ENCODE measurements around the gene ACAP3.

Gene ACAP3

GRCh38 chr1:1268284-1268682 lies 39.4 kb downstream of the ACAP3 start:
- no peaks in the 10 kb centered on the region for H3K9me2 ChIP-seq (replicated peaks; ENCODE audit: low read depth, low read length)
- H3K9me3 ChIP-seq (ENCODE audit: insufficient read depth, low read depth, low read length): no peaks in the 10 kb centered on the region
- peaks cover 2% of the 10 kb centered on the region; the same call in 1 of the 2 replicates for H3K36me3 ChIP-seq (ENCODE audit: insufficient read depth, low read length)
- TF ChIP-seq, protein P1, sequence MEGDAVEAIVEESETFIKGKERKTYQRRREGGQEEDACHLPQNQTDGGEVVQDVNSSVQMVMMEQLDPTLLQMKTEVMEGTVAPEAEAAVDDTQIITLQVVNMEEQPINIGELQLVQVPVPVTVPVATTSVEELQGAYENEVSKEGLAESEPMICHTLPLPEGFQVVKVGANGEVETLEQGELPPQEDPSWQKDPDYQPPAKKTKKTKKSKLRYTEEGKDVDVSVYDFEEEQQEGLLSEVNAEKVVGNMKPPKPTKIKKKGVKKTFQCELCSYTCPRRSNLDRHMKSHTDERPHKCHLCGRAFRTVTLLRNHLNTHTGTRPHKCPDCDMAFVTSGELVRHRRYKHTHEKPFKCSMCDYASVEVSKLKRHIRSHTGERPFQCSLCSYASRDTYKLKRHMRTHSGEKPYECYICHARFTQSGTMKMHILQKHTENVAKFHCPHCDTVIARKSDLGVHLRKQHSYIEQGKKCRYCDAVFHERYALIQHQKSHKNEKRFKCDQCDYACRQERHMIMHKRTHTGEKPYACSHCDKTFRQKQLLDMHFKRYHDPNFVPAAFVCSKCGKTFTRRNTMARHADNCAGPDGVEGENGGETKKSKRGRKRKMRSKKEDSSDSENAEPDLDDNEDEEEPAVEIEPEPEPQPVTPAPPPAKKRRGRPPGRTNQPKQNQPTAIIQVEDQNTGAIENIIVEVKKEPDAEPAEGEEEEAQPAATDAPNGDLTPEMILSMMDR (conservative IDR thresholded peaks at IDR 0.05; ENCODE audit: low read length): no peak
- no peak for TF ChIP-seq EZH2phosphoT487 (IDR thresholded peaks at IDR 0.05; ENCODE audit: borderline replicate concordance)
- peaks cover 24% of the 10 kb centered on the region for H3K4me1 ChIP-seq (ENCODE audit: insufficient read depth, low read length, poor library complexity, severe bottlenecking)
- H2AFZ ChIP-seq (ENCODE audit: low read length): no peak overlapping the region
- no peaks in the 10 kb centered on the region for H3F3A ChIP-seq (ENCODE audit: low read depth)
- peaks cover 54% of the 10 kb centered on the region for H4K20me1 ChIP-seq (ENCODE audit: insufficient read depth, low read length, poor library complexity, severe bottlenecking)
- peaks cover 62% of the 10 kb centered on the region for H3K79me2 ChIP-seq (ENCODE audit: insufficient read depth, low read length)
- H3K27me3 ChIP-seq (ENCODE audit: insufficient read depth, low read length, poor library complexity, severe bottlenecking): no peaks in the 10 kb centered on the region
- no peak overlapping the region for H3K4me3 ChIP-seq (ENCODE audit: low read length, poor library complexity, severe bottlenecking)
- no peak overlapping the region for H3K9ac ChIP-seq (ENCODE audit: low read depth, low read length, poor library complexity, severe bottlenecking)
- no peak overlapping the region for H3K4me2 ChIP-seq (ENCODE audit: low read depth, low read length, poor library complexity, severe bottlenecking)

GRCh38 chr1:1267488-1268283 lies 40.0 kb downstream of the ACAP3 start:
- Histone ChIP-seq H3K9ac (ENCODE audit: low read depth, low read length, poor library complexity, severe bottlenecking) (no peak overlapping the region), H3K9me3 (ENCODE audit: insufficient read depth, low read depth, low read length) (no peaks in the 10 kb centered on the region), H3K9me2 (replicated peaks; ENCODE audit: low read depth, low read length) (no peaks in the 10 kb centered on the region), H3K4me3 (ENCODE audit: low read length, poor library complexity, severe bottlenecking) (no peak overlapping the region), H3K4me2 (ENCODE audit: low read depth, low read length, poor library complexity, severe bottlenecking) (no peak overlapping the region), H3K27me3 (ENCODE audit: insufficient read depth, low read length, poor library complexity, severe bottlenecking) (no peaks in the 10 kb centered on the region), H3K36me3 (ENCODE audit: insufficient read depth, low read length) (peaks cover 7% of the 10 kb centered on the region; the same call in 1 of the 2 replicates), H3K4me1 (ENCODE audit: insufficient read depth, low read length, poor library complexity, severe bottlenecking) (peaks cover 22% of the 10 kb centered on the region), H2AFZ (ENCODE audit: low read length) (no peak overlapping the region), H3F3A (ENCODE audit: low read depth) (no peaks in the 10 kb centered on the region), H4K20me1 (ENCODE audit: insufficient read depth, low read length, poor library complexity, severe bottlenecking) (peaks cover 48% of the 10 kb centered on the region), H3K79me2 (ENCODE audit: insufficient read depth, low read length) (peaks cover 56% of the 10 kb centered on the region)
- TF ChIP-seq, protein P1 (conservative IDR thresholded peaks at IDR 0.05; ENCODE audit: low read length): no peak

- H3K4me3 ChIP-seq (ENCODE audit: low read length, poor library complexity, severe bottlenecking): no peak overlapping the region
Measured at GRCh38 chr1:1264868-1265272, 42.9 kb downstream of the ACAP3 start.

More at GRCh38 chr1:1264868-1265272, 42.9 kb downstream of the ACAP3 start:
- H3K27me3 ChIP-seq (ENCODE audit: insufficient read depth, low read length, poor library complexity, severe bottlenecking): no peaks in the 10 kb centered on the region
- H3K4me2 ChIP-seq (ENCODE audit: low read depth, low read length, poor library complexity, severe bottlenecking): no peak overlapping the region
- H2AFZ ChIP-seq (ENCODE audit: low read length): no peak overlapping the region
- H4K20me1 ChIP-seq (ENCODE audit: insufficient read depth, low read length, poor library complexity, severe bottlenecking): peaks cover 21% of the 10 kb centered on the region
- H3F3A ChIP-seq (ENCODE audit: low read depth): no peaks in the 10 kb centered on the region
- peaks cover 11% of the 10 kb centered on the region; the same call in 1 of the 2 replicates for H3K36me3 ChIP-seq (ENCODE audit: insufficient read depth, low read length)
- H3K9me2 ChIP-seq (replicated peaks; ENCODE audit: low read depth, low read length): no peaks in the 10 kb centered on the region
- H3K9me3 ChIP-seq (ENCODE audit: insufficient read depth, low read depth, low read length): no peaks in the 10 kb centered on the region
- H3K79me2 ChIP-seq (ENCODE audit: insufficient read depth, low read length): peaks cover 27% of the 10 kb centered on the region
- no peak overlapping the region for H3K9ac ChIP-seq (ENCODE audit: low read depth, low read length, poor library complexity, severe bottlenecking)
- TF ChIP-seq, protein P1 (conservative IDR thresholded peaks at IDR 0.05; ENCODE audit: low read length): peak; percentile 48
- no peak for TF ChIP-seq EZH2phosphoT487 (IDR thresholded peaks at IDR 0.05; ENCODE audit: borderline replicate concordance)
- H3K4me1 ChIP-seq (ENCODE audit: insufficient read depth, low read length, poor library complexity, severe bottlenecking): no peaks in the 10 kb centered on the region

Measured in Loucy (cell line).